ENCODE data around the gene CLCA2. TPM values are rescaled to one million over a fixed set of nuclear protein-coding genes. Genes with fewer than 3 reads are reported as not detected.

CLCA2 gene
- total and polyA plus RNA-seq, 5 experiments from 2014 or later, result not detected

GRCh38 chr1:86441581-86441980 is 17.6 kb downstream of the CLCA2 start:
- POLR2A ChIA-PET, result no interaction called here

GRCh38 chr1:86441997-86442396 is 18.0 kb downstream of the CLCA2 start:
- Mint-ChIP-seq H3K4me1 (peaks cover 5 to 13% (median 11%) of the 10 kb centered on the region in 4 donors), H3K27ac (peak overlapping the region in 4 of 10 donors; percentile 16 to 77 (median 30)), H3K36me3 (peaks cover 0 to 2% (median 0%) of the 10 kb centered on the region in 3 donors), H3K27me3 (peaks cover 0 to 11% (median 7%) of the 10 kb centered on the region in 5 donors), H3K4me3 (peak overlapping the region in 2 of 10 donors; percentile 25 to 40), H3K9me3 (no peaks in the 10 kb centered on the region)
- POLR2A ChIA-PET, result no interaction called here
- ATAC-seq (no peak), DNase-seq (peak in 1 of 10 donors; percentile 4)

More at GRCh38 chr1:86441581-86441980, 17.6 kb downstream of the CLCA2 start:
- Mint-ChIP-seq H3K27ac (peak overlapping the region in 6 of 10 donors; percentile 16 to 77 (median 30)), H3K4me1 (peaks cover 5 to 13% (median 11%) of the 10 kb centered on the region in 4 donors), H3K27me3 (peaks cover 0 to 11% (median 8%) of the 10 kb centered on the region in 5 donors), H3K9me3 (no peaks in the 10 kb centered on the region), H3K4me3 (peak overlapping the region in 2 of 10 donors; percentile 25 to 40), H3K36me3 (peaks cover 0 to 2% (median 0%) of the 10 kb centered on the region in 3 donors)
- ATAC-seq (peak; percentile 98 to 99), DNase-seq (peak in 9 of 10 donors; percentile 3 to 78 (median 54))

DNA sequence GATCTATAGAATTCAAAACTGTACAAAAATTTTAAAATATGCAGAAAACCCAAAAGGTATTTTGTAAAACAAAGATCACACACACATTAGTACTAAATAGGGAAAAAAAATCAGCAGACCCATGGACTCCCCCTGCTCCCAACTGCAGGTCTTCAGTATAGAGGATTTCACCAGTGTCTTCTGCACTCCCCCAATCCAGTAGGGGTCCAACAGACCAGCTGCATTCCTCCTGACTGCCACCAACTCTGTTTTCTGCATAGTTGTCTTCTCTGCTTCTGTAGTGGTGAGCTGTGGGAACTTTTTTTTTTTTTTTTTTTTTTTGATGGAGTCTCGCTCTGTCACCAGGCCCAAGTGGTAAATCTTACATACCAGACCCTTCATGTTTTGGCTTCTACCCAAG is 21.9 kb downstream of the CLCA2 start:
- peaks cover 0 to 3% (median 0%) of the 10 kb centered on the region in 5 donors for H3K27me3 Mint-ChIP-seq
- H3K27ac Mint-ChIP-seq, result peak overlapping the region in 1 of 10 donors; percentile 43
- no peaks in the 10 kb centered on the region for H3K9me3 Mint-ChIP-seq
- DNase-seq (no peak), ATAC-seq (no peak)
- H3K4me3 Mint-ChIP-seq, result no peak overlapping the region
- POLR2A ChIA-PET, result no interaction called here
- peaks cover 0 to 2% (median 0%) of the 10 kb centered on the region in 3 donors for H3K36me3 Mint-ChIP-seq
- peaks cover 3 to 13% (median 11%) of the 10 kb centered on the region in 4 donors for H3K4me1 Mint-ChIP-seq

- Mint-ChIP-seq H3K4me3 (no peak overlapping the region), H3K27me3 (peaks cover 0 to 3% (median 0%) of the 10 kb centered on the region in 5 donors), H3K4me1 (peaks cover 0 to 3% (median 0%) of the 10 kb centered on the region in 4 donors), H3K36me3 (peaks cover 0 to 2% (median 0%) of the 10 kb centered on the region in 3 donors), H3K27ac (no peak overlapping the region), H3K9me3 (no peaks in the 10 kb centered on the region)
- ATAC-seq (no peak), DNase-seq (no peak)
- POLR2A ChIA-PET, result no interaction called here
These were observed 23.3 kb downstream of the CLCA2 start for GRCh38 chr1:86447198-86447790.

GRCh38 chr1:86448670-86449069 is 24.7 kb downstream of the CLCA2 start:
- peaks cover 0 to 3% (median 0%) of the 10 kb centered on the region in 5 donors for H3K27me3 Mint-ChIP-seq
- no peak overlapping the region for H3K4me3 Mint-ChIP-seq
- H3K4me1 Mint-ChIP-seq, result peaks cover 0 to 3% (median 0%) of the 10 kb centered on the region in 4 donors

DNA sequence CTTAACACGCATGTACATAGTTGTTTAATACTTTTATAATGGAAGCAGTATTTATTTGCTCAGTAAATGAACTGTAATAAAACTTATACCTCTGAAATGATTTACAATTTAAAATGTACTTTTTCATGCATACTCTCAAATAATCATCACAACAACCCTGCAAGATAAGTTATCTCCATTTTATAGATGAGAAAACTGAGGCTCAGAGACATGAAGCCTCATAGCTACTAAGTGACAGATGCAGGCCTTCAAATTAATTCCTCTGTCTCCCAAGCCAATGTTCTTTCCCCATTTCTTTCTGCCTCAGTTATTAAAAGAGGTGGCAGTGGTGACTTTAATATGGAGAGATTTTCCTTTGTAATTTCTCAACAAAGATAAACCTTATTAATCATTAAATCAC is 25.1 kb downstream of the CLCA2 start:
- no peaks in the 10 kb centered on the region for H3K9me3 Mint-ChIP-seq
- H3K27ac Mint-ChIP-seq, result no peak overlapping the region
- peaks cover 0 to 1% (median 0%) of the 10 kb centered on the region in 5 donors for H3K27me3 Mint-ChIP-seq
- no peak for ATAC-seq
- POLR2A ChIA-PET, result interaction anchor here (0.6 kb wide), 1 partner anchor 32 kb away, joined by 3 read pairs; no protein-coding TSS in a partner anchor
- DNase-seq, result no peak
- no peak overlapping the region for H3K4me3 Mint-ChIP-seq
- H3K4me1 Mint-ChIP-seq, result peaks cover 0 to 3% (median 0%) of the 10 kb centered on the region in 4 donors
- no peaks in the 10 kb centered on the region for H3K36me3 Mint-ChIP-seq

More at GRCh38 chr1:86448670-86449069, 24.7 kb downstream of the CLCA2 start:
- Mint-ChIP-seq H3K27ac (no peak overlapping the region), H3K9me3 (no peaks in the 10 kb centered on the region), H3K36me3 (peaks cover 0 to 1% (median 0%) of the 10 kb centered on the region in 3 donors)
- ATAC-seq, result no peak
- no peak for DNase-seq
- POLR2A ChIA-PET, result interaction anchor here (0.6 kb wide), 1 partner anchor 32 kb away, joined by 3 read pairs; no protein-coding TSS in a partner anchor

GRCh38 chr1:86450847-86451246 is 26.9 kb downstream of the CLCA2 start:
- ATAC-seq, result no peak
- DNase-seq, result no peak
- H3K4me1 Mint-ChIP-seq, result no peaks in the 10 kb centered on the region
- H3K36me3 Mint-ChIP-seq, result no peaks in the 10 kb centered on the region
- POLR2A ChIA-PET, result no interaction called here
- H3K27me3 Mint-ChIP-seq, result no peaks in the 10 kb centered on the region
- H3K9me3 Mint-ChIP-seq, result no peaks in the 10 kb centered on the region
- H3K27ac Mint-ChIP-seq, result no peak overlapping the region
- no peak overlapping the region for H3K4me3 Mint-ChIP-seq

DNA sequence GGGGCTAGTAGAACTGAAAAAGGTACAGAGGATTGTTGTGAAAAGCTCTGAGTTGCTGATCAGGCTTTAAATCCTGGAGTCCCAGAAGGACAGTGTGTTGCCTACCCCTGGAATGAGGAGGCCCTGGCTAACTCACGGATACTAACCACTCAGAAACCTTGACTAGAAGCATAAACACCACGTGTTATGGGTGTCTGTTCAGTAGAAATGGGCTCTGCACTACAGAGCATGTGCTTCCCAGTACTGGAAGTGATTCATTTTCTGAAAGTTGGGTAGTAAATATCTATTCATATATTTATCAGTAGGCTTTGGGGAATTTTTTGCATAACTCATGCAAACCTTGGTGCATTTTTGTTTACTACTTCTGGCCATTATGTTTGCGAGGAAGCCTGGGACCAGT is 29.7 kb downstream of the CLCA2 start:
- H3K4me1 Mint-ChIP-seq, result no peaks in the 10 kb centered on the region
- no peaks in the 10 kb centered on the region for H3K9me3 Mint-ChIP-seq
- H3K27ac Mint-ChIP-seq, result no peak overlapping the region
- H3K27me3 Mint-ChIP-seq, result peaks cover 0 to 13% (median 5%) of the 10 kb centered on the region in 5 donors
- DNase-seq (no peak), ATAC-seq (no peak)
- H3K36me3 Mint-ChIP-seq, result no peaks in the 10 kb centered on the region
- H3K4me3 Mint-ChIP-seq, result no peak overlapping the region
- POLR2A ChIA-PET, result no interaction called here

DNA sequence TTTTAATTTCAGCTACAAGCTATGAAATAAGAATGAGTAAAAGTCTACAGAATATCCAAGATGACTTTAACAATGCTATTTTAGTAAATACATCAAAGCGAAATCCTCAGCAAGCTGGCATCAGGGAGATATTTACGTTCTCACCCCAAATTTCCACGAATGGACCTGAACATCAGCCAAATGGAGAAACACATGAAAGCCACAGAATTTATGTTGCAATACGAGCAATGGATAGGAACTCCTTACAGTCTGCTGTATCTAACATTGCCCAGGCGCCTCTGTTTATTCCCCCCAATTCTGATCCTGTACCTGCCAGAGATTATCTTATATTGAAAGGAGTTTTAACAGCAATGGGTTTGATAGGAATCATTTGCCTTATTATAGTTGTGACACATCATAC is 31.1 kb downstream of the CLCA2 start:
- Mint-ChIP-seq H3K4me1 (no peaks in the 10 kb centered on the region), H3K27ac (no peak overlapping the region), H3K4me3 (no peak overlapping the region), H3K36me3 (no peaks in the 10 kb centered on the region), H3K27me3 (peaks cover 0 to 13% (median 5%) of the 10 kb centered on the region in 5 donors), H3K9me3 (no peaks in the 10 kb centered on the region)
- POLR2A ChIA-PET, result no interaction called here
- DNase-seq (no peak), ATAC-seq (no peak)

DNA sequence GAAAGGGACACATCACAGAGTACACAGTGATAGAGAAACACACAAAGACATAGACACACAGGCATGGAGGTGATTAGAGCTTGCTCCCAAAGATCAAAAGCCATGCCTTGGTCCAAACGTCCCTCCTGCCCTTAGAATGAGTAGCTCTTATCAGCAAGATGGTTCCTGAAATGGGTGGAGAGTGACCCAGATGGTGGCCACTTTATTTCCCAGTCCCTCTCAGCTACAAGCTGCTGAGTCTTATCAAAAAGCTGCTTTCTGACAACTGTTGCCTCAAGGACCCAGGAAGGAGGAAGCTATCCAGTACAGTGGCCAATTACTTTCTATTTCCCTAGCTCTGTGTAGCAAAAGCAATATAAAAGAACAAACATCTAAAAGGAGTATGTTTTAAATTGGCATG is 37.0 kb downstream of the CLCA2 start:
- H3K27me3 Mint-ChIP-seq, result peaks cover 4 to 13% (median 5%) of the 10 kb centered on the region in 5 donors
- H3K4me3 Mint-ChIP-seq, result no peak overlapping the region
- H3K36me3 Mint-ChIP-seq, result no peaks in the 10 kb centered on the region
- H3K27ac Mint-ChIP-seq, result no peak overlapping the region
- no peaks in the 10 kb centered on the region for H3K4me1 Mint-ChIP-seq
- H3K9me3 Mint-ChIP-seq, result no peaks in the 10 kb centered on the region
- ATAC-seq (no peak), DNase-seq (no peak)
- POLR2A ChIA-PET, result no interaction called here

- Mint-ChIP-seq H3K36me3 (no peaks in the 10 kb centered on the region), H3K9me3 (no peaks in the 10 kb centered on the region), H3K27me3 (peaks cover 4 to 13% (median 5%) of the 10 kb centered on the region in 5 donors), H3K27ac (no peak overlapping the region), H3K4me3 (no peak overlapping the region), H3K4me1 (no peaks in the 10 kb centered on the region)
- POLR2A ChIA-PET, result no interaction called here
- no peak for ATAC-seq
- no peak for DNase-seq
These were observed 37.5 kb downstream of the CLCA2 start for GRCh38 chr1:86461482-86461881.

DNA sequence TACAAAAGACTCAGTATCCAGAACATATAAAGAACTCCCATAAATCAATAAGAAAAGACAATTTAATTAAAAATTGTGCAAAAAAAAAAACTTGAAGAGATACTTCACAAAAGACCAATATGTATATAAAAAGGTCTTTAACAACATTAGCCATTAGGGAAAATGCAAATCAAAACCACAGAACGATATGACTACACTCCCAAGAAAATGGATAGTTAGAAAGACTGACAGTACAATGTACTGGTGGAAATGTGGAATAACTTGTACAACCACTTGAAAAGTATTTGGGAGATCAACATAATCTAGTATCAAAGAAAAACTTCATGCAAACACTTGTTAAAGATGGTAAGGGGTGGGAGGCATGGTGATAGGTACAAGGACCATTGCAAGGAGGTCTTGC is 40.8 kb downstream of the CLCA2 start:
- no peaks in the 10 kb centered on the region for H3K36me3 Mint-ChIP-seq
- no peak for DNase-seq
- no peaks in the 10 kb centered on the region for H3K9me3 Mint-ChIP-seq
- H3K4me1 Mint-ChIP-seq, result no peaks in the 10 kb centered on the region
- H3K27me3 Mint-ChIP-seq, result peaks cover 0 to 5% (median 0%) of the 10 kb centered on the region in 5 donors
- no peak for ATAC-seq
- no peak overlapping the region for H3K27ac Mint-ChIP-seq
- POLR2A ChIA-PET, result no interaction called here
- no peak overlapping the region for H3K4me3 Mint-ChIP-seq

GRCh38 chr1:86466109-86466844 is 42.3 kb downstream of the CLCA2 start:
- no peak for DNase-seq
- H3K4me1 Mint-ChIP-seq, result no peaks in the 10 kb centered on the region
- H3K36me3 Mint-ChIP-seq, result no peaks in the 10 kb centered on the region
- peaks cover 0 to 10% (median 2%) of the 10 kb centered on the region in 5 donors for H3K27me3 Mint-ChIP-seq
- ATAC-seq, result no peak
- POLR2A ChIA-PET, result interaction anchor here (0.6 kb wide), 1 partner anchor 8 kb away, joined by 3 read pairs; no protein-coding TSS in a partner anchor
- H3K27ac Mint-ChIP-seq, result peak overlapping the region in 1 of 10 donors; percentile 50
- no peak overlapping the region for H3K4me3 Mint-ChIP-seq
- H3K9me3 Mint-ChIP-seq, result no peaks in the 10 kb centered on the region
